Measurements from ENCODE around the gene OGDH. TPM values are rescaled to one million over a fixed set of nuclear protein-coding genes. Genes with fewer than 3 reads are reported as not detected.
A peak's percentile ranks its signal among the peaks of the same experiment; 100 is the strongest.

OGDH gene
- total RNA-seq, 1 donor from 2014 or later, result 62.0 TPM

DNA sequence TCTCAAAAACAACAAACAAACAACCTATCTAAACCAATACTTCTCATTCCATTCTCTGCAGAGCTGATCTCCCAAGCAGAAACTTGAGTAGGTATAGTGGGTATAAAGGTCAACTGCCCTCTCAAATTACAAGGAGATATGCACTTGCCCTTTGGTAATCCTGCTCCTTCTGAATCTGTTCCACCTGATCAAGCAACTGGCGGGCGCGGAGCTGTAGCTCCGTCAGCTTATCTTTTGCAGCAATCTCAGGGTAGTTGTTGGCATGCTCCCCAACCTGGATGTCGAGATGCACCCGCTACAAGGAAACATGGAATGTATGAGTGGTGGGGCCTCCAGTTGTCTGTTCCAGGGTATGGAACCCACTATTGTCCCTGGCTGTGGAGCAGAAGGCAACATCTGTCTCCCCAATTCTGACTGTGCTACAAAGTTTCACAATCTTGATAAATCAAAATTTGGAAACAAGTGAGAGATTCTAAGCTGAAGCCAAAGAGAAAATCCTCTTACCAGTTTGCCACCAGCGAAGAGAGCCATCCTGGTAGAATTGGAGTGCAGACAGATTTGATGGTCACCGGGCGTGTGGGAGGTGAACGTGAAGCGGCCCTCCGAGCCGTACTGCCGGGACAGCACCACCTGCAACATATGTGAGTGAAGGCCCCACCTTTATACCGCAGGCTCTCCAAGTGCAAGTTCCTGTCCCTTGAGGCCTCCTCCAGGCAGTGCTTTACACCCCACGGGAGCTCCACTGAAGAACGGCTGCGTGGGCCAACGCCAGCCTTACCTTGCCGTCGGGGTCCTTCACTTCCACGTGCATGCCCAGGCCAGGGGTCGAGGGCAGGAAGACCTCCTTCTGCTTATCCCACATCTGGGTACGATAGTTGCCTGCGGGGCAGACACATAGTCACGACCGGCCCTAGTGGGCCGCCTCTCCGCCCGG lies 25.2 kb upstream of the OGDH start:
- H3K4me3 ChIP-seq (ENCODE audit: low read depth, low read length), result peak overlapping the region; percentile 74
- no peak for DNase-seq (ENCODE audit: low read depth)
- TF ChIP-seq CTCF (conservative IDR thresholded peaks at IDR 0.05; ENCODE audit: low read depth, low read length), result no peak

- no peak for TF ChIP-seq CTCF (conservative IDR thresholded peaks at IDR 0.05; ENCODE audit: low read depth, low read length)
- DNase-seq (ENCODE audit: low read depth), result peak; percentile 69
- peak within 1 kb of the TSS; percentile 74 for H3K4me3 ChIP-seq (ENCODE audit: low read depth, low read length)
Observed at GRCh38 chr7:44581879-44582603, 24.4 kb upstream of the OGDH start, which contains the start of gene TMED4. Gene TMED4 (minus strand): TSS chr7:44582231. CDS start chr7:44582206, 25 bp downstream.

DNA sequence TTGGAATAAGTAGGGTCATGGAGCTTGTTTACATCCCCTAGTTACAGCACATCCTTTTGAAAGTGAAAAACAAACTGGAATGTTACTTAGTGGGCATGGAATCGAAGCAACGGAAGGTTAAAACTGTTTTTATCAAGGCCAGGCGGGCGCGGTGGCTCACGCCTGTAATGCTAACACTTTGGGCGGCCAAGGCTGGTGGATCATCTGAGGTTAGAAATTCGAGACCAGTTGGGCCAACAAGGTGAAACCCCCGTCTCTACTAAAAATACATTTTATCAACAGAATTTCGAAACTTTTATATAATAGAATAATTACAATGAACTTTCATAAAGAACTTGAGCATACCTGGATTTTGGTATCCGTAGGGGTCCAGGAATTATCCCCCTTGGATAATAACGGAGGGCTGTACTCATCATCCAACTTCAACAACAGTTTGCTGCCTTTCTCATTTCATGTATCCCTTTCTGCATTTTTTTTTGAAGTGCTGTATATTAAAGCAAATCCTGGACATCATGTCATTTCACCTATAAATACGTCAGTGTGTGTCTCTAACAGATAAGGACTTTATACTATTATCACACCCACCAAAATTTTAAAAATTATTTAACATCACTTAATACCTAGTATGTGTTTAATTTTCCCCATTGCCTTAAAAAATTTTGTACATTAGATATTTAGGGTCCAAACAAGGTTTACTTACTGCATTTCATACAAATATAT lies 23.1 kb upstream of the OGDH start:
- H3K4me3 ChIP-seq (ENCODE audit: low read depth, low read length), result peak overlapping the region; percentile 74
- DNase-seq (ENCODE audit: low read depth), result no peak
- no peak for TF ChIP-seq CTCF (conservative IDR thresholded peaks at IDR 0.05; ENCODE audit: low read depth, low read length)

DNA sequence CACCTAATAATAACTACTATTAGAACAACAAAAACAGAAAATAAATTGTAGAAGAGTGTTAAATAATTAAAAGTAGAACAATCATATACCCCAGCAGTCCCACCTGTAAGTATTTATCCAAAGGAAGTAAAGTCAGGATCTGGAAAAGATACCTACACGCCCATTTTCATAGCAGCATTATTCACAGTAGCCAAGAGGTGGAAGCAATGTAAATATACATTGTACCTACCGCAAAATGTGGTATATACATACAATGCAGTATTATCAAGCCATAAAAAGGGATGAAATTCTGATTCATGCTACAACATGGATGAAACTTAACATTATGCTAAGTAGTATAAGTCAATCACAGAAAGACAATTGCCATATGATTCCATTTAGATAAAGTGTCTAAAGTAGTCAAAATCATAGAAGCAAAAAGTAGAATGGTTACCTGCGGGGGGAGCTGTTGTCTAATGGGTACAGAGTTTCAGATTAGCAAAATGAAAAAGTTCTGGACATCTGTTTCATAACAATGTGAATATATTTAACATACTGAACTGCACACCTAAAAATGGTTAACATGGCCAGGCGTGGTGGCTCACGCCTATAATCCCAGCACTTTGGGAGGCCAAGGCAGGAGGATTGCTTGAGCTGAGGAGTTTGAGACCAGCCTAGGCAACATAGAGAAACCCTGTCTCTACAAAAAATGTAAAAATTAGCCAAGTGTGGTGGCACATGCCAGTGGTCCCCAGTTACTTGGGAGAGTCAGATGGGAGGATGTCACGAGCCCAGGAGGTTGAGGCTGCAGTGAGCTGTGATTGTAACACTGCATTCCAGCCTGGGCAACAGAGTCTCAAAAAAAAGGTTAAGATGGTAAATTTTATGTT lies 18.4 kb upstream of the OGDH start:
- TF ChIP-seq CTCF (conservative IDR thresholded peaks at IDR 0.05; ENCODE audit: low read depth, low read length), result peak; percentile 74
- no peak for DNase-seq (ENCODE audit: low read depth)

DNA sequence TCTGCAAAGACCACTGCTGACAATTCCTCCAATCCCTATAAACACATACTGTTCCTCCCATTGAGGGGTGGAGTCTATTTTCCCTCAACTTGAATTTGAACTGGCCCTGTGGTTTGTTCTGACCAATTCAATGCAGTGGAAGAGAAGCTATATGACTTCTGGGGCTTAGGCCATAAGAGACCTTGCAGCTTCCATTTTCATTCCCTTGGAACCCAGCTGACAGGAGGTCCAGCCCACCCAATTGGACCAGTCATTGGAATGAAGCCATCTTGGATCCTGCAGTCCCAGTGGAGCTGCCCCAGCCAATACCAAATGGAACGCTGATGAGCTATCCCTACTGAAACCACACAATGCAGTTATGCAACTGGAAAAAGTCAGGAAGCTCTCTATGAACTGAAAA lies 15.5 kb upstream of the OGDH start:
- no peak overlapping the region for H3K4me3 ChIP-seq (ENCODE audit: low read depth, low read length)
- no peak for TF ChIP-seq CTCF (conservative IDR thresholded peaks at IDR 0.05; ENCODE audit: low read depth, low read length)
- DNase-seq (ENCODE audit: low read depth), result no peak

More for the DNA sequence above, 18.4 kb upstream of the OGDH start:
- H3K4me3 ChIP-seq (ENCODE audit: low read depth, low read length), result no peak overlapping the region

Measured in epithelial cell of proximal tubule (primary cell).